Ishikawa (cell line): ENCODE results near the gene TAB3.

Experiments used
- EGR1 ChIP-seq: IDR thresholded peaks from 2 replicates; pipeline ENCODE4 v1.6.1; 2012
- EP300 ChIP-seq: IDR thresholded peaks from 2 replicates; pipeline ENCODE4 v1.6.1; 2012; ENCODE audit warnings: borderline replicate concordance
- RAD21 ChIP-seq: IDR thresholded peaks from 2 replicates; pipeline ENCODE4 v1.6.1; 2012; ENCODE audit warnings: low read depth
- REST ChIP-seq: IDR thresholded peaks from 2 replicates; pipeline ENCODE4 v1.6.1; 2012; ENCODE audit warnings: low read depth, mild to moderate bottlenecking
- TAF1 ChIP-seq: IDR thresholded peaks from 2 replicates; pipeline ENCODE4 v1.6.1; 2012; ENCODE audit warnings: low read depth, mild to moderate bottlenecking

GRCh38 chrX:30888526-30889146, 418 bp downstream of the TAB3 start:
- TF ChIP-seq RAD21 (no peak), REST (no peak), EGR1 (no peak), TAF1 (no peak), EP300 (no peak)
